Gastrocnemius medialis (tissue), 4 donors: ENCODE results near the gene CGNL1. TPM values are rescaled to one million over a fixed set of nuclear protein-coding genes. Genes with fewer than 3 reads are reported as not detected.

Experiments
- ATAC-seq, 2 donors: fragments of 150-250 bp; one replicate each; pipeline ENCODE4 v1.9.1; 2016
- DNase-seq, 2 donors: peaks; one replicate each; pipeline ENCODE4 v3.0.0-alpha.2; 2019
- H3K27ac ChIP-seq, 4 donors: fragments of 200-600 bp; sonication (generic); 1 replicate in 1 of 4; 2 replicates in 3 of 4; pipeline ENCODE4 v1.5.1; 2016 to 2018; ENCODE audit warnings: mild to moderate bottlenecking in 2 of 4, moderate library complexity in 1 of 4
- H3K27me3 ChIP-seq, 3 donors: fragments of 200-600 bp; sonication (generic) in 2 of 3; 1 replicate in 1 of 3; 2 replicates in 2 of 3; pipeline versions ENCODE4 v1.5.1 to v1.6.0; 2016 to 2019; ENCODE audit warnings: mild to moderate bottlenecking in 1 of 3, moderate library complexity in 1 of 3
- H3K36me3 ChIP-seq, 2 donors: fragments of 200-600 bp; sonication (generic) in 1 of 2; one replicate each; pipeline ENCODE4 v1.5.1; 2017 to 2018
- H3K4me1 ChIP-seq, 2 donors: fragments of 200-600 bp; sonication (generic) in 1 of 2; one replicate each; pipeline ENCODE4 v1.5.1; 2016 to 2017; ENCODE audit warnings: mild to moderate bottlenecking in 2 of 2
- H3K4me3 ChIP-seq, 4 donors: fragments of 200-600 bp; sonication (generic) in 3 of 4; 1 replicate in 1 of 4; 2 replicates in 3 of 4; pipeline ENCODE4 v1.5.1; 2016 to 2019; ENCODE audit warnings: mild to moderate bottlenecking in 2 of 4
- H3K9me3 ChIP-seq, 3 donors: fragments of 200-600 bp; sonication (generic) in 2 of 3; 1 replicate in 1 of 3; 2 replicates in 2 of 3; pipeline ENCODE4 v1.5.1; 2016 to 2019
- CTCF ChIP-seq, 5 experiments: fragments of 450-650 bp in 3 of 5; fragments of 200-600 bp in 2 of 5; sonication (generic) in 2 of 5; IDR thresholded peaks in 4 of 5; conservative IDR thresholded peaks in 1 of 5; 1 replicate in 4 of 5; 2 replicates in 1 of 5; pipeline ENCODE4 v1.5.1; 2016 to 2019; ENCODE audit warnings: antibody characterized with exemption in 5 of 5, mild to moderate bottlenecking in 3 of 5, moderate library complexity in 3 of 5
- POLR2A ChIP-seq, 2 donors: fragments of 450-650 bp; IDR thresholded peaks; one replicate each; pipeline ENCODE4 v1.6.1; 2017; ENCODE audit warnings: antibody characterized with exemption in 2 of 2, mild to moderate bottlenecking in 2 of 2, moderate library complexity in 2 of 2
- in situ Hi-C, 4 donors: fragments of 200-750 bp; cut with MboI; loops; one replicate each; pipeline versions ENCODE4 v1.15.0 to v1.8.0; 2017; ENCODE audit warnings: low sequenced_read_pairs in 4 of 4
- intact Hi-C: fragments of 100-400 bp; cut with DNase I; formaldehyde crosslinking; loops from one replicate; pipeline ENCODE4 v1.15.1; 2023; ENCODE audit warnings: low total_unique reads
- total RNA-seq, 4 donors: library from RNA; depleted of rRNA; stranded (reverse); fragments of >200 nt; gene quantifications; one replicate each; pipeline versions ENCODE4 v1.1.0 to v1.2.3, GENCODE V29; 2016

Gene CGNL1
- total RNA-seq, 4 donors from 2014 or later = 0.15 to 0.85 (median 0.49) TPM

- Histone ChIP-seq H3K9me3 (no peaks in the 10 kb centered on the region), H3K27ac (no peak overlapping the region), H3K36me3 (no peaks in the 10 kb centered on the region), H3K4me3 (no peak overlapping the region), H3K27me3 (no peaks in the 10 kb centered on the region), H3K4me1 (no peaks in the 10 kb centered on the region)
- in situ Hi-C loops (no loop called here), intact Hi-C loops (no loop called here)
- ATAC-seq (no peak), DNase-seq (no peak)
- TF ChIP-seq CTCF (IDR thresholded peaks at IDR 0.05 in 4 of 5, conservative IDR thresholded peaks at IDR 0.05 in 1 of 5) (no peak), POLR2A (IDR thresholded peaks at IDR 0.05) (no peak)
These were observed 16.8 kb downstream of the CGNL1 start for GRCh38 chr15:57393061-57393460.

GRCh38 chr15:57395292-57395691 lies 19.0 kb downstream of the CGNL1 start:
- no peaks in the 10 kb centered on the region for H3K27me3 ChIP-seq
- intact Hi-C loops = no loop called here
- in situ Hi-C loops = no loop called here
- H3K36me3 ChIP-seq = no peaks in the 10 kb centered on the region
- no peak overlapping the region for H3K27ac ChIP-seq
- no peak for TF ChIP-seq POLR2A (IDR thresholded peaks at IDR 0.05)
- no peak for TF ChIP-seq CTCF (IDR thresholded peaks at IDR 0.05 in 4 of 5, conservative IDR thresholded peaks at IDR 0.05 in 1 of 5)
- no peaks in the 10 kb centered on the region for H3K4me1 ChIP-seq
- no peak overlapping the region for H3K4me3 ChIP-seq
- ATAC-seq = no peak
- no peak for DNase-seq
- H3K9me3 ChIP-seq = no peaks in the 10 kb centered on the region

GRCh38 chr15:57398336-57398735 lies 22.0 kb downstream of the CGNL1 start:
- H3K27ac ChIP-seq = no peak overlapping the region
- TF ChIP-seq CTCF (IDR thresholded peaks at IDR 0.05 in 4 of 5, conservative IDR thresholded peaks at IDR 0.05 in 1 of 5) = no peak
- ATAC-seq (no peak), DNase-seq (no peak)
- no peak overlapping the region for H3K4me3 ChIP-seq
- no peaks in the 10 kb centered on the region for H3K27me3 ChIP-seq
- in situ Hi-C loops = no loop called here
- no peaks in the 10 kb centered on the region for H3K9me3 ChIP-seq
- intact Hi-C loops = no loop called here
- no peaks in the 10 kb centered on the region for H3K4me1 ChIP-seq
- H3K36me3 ChIP-seq = no peaks in the 10 kb centered on the region

- no peaks in the 10 kb centered on the region for H3K36me3 ChIP-seq
- no peaks in the 10 kb centered on the region for H3K9me3 ChIP-seq
- intact Hi-C loops = no loop called here
- TF ChIP-seq CTCF (IDR thresholded peaks at IDR 0.05 in 4 of 5, conservative IDR thresholded peaks at IDR 0.05 in 1 of 5) = no peak
- no peak for TF ChIP-seq POLR2A (IDR thresholded peaks at IDR 0.05)
- no peak overlapping the region for H3K4me3 ChIP-seq
- in situ Hi-C loops = no loop called here
- H3K27ac ChIP-seq = no peak overlapping the region
- no peak for ATAC-seq
- no peaks in the 10 kb centered on the region for H3K27me3 ChIP-seq
- DNase-seq = no peak
- no peaks in the 10 kb centered on the region for H3K4me1 ChIP-seq
These were observed 25.2 kb downstream of the CGNL1 start for GRCh38 chr15:57401546-57401945.

GRCh38 chr15:57403017-57403416 lies 26.7 kb downstream of the CGNL1 start:
- no peaks in the 10 kb centered on the region for H3K4me1 ChIP-seq
- no peaks in the 10 kb centered on the region for H3K27me3 ChIP-seq
- no peak overlapping the region for H3K27ac ChIP-seq
- no peak for ATAC-seq
- no peak for DNase-seq
- H3K4me3 ChIP-seq = no peak overlapping the region
- H3K9me3 ChIP-seq = no peaks in the 10 kb centered on the region
- in situ Hi-C loops (no loop called here), intact Hi-C loops (no loop called here)
- H3K36me3 ChIP-seq = no peaks in the 10 kb centered on the region
- TF ChIP-seq POLR2A (IDR thresholded peaks at IDR 0.05) (no peak), CTCF (IDR thresholded peaks at IDR 0.05 in 4 of 5, conservative IDR thresholded peaks at IDR 0.05 in 1 of 5) (no peak)
